Astrocyte of the cerebellum (primary cell): ENCODE measurements around the gene ANKH.

Source experiments
- DNase-seq: peaks from one replicate; pipeline ENCODE4 v3.0.0-alpha.2; 2011; ENCODE audit warnings: low read depth
- H3K4me3 ChIP-seq: 2 replicates; pipeline ENCODE4 v1.5.1; 2011; ENCODE audit warnings: mild to moderate bottlenecking, low read depth, low read length, moderate library complexity
- in situ Hi-C: cut with HindIII; loops from 2 replicates; pipeline ENCODE4 v1.10.0; 2017; ENCODE audit warnings: low sequenced_read_pairs
- TF ChIP-seq, protein P1 (sequence below): IDR thresholded peaks from 2 replicates; pipeline ENCODE4 v1.5.1; 2012; ENCODE audit warnings: low read length, low read depth, moderate library complexity, mild to moderate bottlenecking; ENCODE audit errors: missing control alignments

The ANKH gene

GRCh38 chr5:14745753-14746152, 125.8 kb downstream of the ANKH start:
- TF ChIP-seq, protein P1, sequence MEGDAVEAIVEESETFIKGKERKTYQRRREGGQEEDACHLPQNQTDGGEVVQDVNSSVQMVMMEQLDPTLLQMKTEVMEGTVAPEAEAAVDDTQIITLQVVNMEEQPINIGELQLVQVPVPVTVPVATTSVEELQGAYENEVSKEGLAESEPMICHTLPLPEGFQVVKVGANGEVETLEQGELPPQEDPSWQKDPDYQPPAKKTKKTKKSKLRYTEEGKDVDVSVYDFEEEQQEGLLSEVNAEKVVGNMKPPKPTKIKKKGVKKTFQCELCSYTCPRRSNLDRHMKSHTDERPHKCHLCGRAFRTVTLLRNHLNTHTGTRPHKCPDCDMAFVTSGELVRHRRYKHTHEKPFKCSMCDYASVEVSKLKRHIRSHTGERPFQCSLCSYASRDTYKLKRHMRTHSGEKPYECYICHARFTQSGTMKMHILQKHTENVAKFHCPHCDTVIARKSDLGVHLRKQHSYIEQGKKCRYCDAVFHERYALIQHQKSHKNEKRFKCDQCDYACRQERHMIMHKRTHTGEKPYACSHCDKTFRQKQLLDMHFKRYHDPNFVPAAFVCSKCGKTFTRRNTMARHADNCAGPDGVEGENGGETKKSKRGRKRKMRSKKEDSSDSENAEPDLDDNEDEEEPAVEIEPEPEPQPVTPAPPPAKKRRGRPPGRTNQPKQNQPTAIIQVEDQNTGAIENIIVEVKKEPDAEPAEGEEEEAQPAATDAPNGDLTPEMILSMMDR = no peak
- in situ Hi-C loops = no loop called here
- no peak for DNase-seq
- H3K4me3 ChIP-seq = no peak overlapping the region

GRCh38 chr5:14745188-14745563, 126.4 kb downstream of the ANKH start:
- DNase-seq = no peak
- no peak overlapping the region for H3K4me3 ChIP-seq
- in situ Hi-C loops = no loop called here
- TF ChIP-seq, protein P1 = no peak

- in situ Hi-C loops = no loop called here
- H3K4me3 ChIP-seq = no peak overlapping the region
- DNase-seq = no peak
- TF ChIP-seq, protein P1 = no peak
These were observed 127.0 kb downstream of the ANKH start for GRCh38 chr5:14744296-14745187.

- no peak overlapping the region for H3K4me3 ChIP-seq
- in situ Hi-C loops = no loop called here
- TF ChIP-seq, protein P1 = no peak
- DNase-seq = peak; percentile 55
These were observed 127.8 kb downstream of the ANKH start for GRCh38 chr5:14743601-14744295.

DNA sequence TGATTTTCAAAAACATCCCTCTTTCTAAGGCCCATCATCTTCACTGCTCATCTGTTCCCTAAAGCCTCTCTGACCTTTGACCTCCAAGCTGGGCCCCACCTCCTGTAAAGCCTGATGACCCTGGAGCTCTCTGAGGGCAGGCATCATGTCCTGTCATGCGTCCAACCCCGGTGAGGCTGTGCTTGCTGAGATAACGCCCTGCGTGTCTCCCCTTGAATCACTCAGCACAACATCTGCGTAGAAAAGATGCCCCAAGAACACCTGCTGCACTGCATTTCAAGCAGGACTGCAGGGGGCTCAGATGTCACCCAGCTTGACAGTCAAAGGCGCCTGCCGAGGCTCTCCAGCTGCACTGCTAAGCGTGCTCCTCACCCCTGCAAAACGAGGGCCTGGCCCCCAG, 129.1 kb downstream of the ANKH start:
- no peak overlapping the region for H3K4me3 ChIP-seq
- DNase-seq = no peak
- in situ Hi-C loops = no loop called here
- TF ChIP-seq, protein P1 = no peak

GRCh38 chr5:14741801-14742440, 129.7 kb downstream of the ANKH start:
- in situ Hi-C loops = no loop called here
- TF ChIP-seq, protein P1 = no peak
- H3K4me3 ChIP-seq = no peak overlapping the region
- no peak for DNase-seq
